ENCODE results near the gene FRMD4B. TPM values are rescaled to one million over a fixed set of nuclear protein-coding genes. Genes with fewer than 3 reads are reported as not detected.
"Not testable (repeated sequence)": the region's sequence is repeated elsewhere in the genome, so short reads cannot be mapped to it uniquely, and the experiment has no call there.

FRMD4B gene
- total RNA-seq, 1 donor from 2014 or later = 12.8 TPM

GRCh38 chr3:69292185-69292584 is 93.7 kb downstream of the FRMD4B start:
- ATAC-seq = no peak

DNA sequence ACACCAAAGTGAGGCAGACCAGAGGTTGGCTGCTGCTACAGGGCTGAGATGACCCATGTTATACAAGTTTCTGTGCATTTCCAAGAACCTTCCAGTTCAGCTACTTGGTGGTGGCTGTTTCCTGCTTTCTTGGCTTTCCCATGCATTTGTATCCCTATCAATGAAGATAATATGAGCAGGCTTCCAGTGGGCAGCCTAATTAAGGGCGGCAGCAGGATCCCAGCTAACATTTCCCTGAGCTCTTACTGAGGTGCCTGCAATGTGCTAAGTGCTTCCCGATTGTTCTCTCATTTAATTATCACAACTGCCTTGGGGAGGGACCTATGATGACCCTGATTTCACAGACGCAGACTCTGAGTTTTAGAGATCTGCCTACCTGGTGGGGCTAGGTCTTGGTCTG is 95.5 kb downstream of the FRMD4B start:
- DNase-seq (ENCODE audit: low spot score) (no peak), ATAC-seq (no peak)

More at GRCh38 chr3:69292185-69292584, 93.7 kb downstream of the FRMD4B start:
- no peak for DNase-seq (ENCODE audit: low spot score)

- no peak for DNase-seq (ENCODE audit: low spot score)
- no peak for ATAC-seq
Observed at GRCh38 chr3:69290006-69290405, 95.9 kb downstream of the FRMD4B start.

- ATAC-seq (no peak), DNase-seq (ENCODE audit: low spot score) (no peak)
Observed at GRCh38 chr3:69288161-69288895, 97.6 kb downstream of the FRMD4B start.

DNA sequence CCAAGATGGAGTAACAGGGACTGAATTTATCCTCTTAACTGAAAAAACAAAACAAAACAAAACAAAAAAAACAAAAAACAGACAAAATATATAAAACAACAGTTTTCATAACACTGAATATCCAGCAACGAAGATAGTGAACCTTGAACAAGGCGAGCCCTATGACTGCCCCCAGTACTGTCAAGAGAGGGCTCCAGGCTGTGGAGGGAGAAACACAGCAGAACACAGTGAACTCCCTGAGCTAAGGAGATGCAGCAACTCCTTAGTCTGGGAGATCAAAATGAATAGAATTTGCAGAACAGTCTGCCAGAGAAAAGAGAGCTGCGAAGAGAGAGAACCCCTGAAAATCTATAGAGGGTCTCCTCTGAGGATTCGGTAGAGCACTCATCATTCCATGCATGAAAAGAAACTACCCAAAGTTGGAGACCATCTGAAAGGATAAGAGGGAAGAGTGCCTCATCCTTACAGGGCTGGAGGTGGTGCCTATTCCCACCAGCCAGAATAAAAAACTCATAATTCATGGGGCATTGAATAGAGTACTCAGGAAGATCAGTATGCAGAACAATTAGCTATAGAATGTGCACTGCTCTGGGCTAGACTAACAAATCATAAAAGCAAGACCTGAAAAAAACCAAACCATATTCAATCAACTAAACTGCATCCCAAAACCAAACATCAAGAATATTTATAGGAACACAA is 101.8 kb downstream of the FRMD4B start:
- ATAC-seq = no peak
- DNase-seq (ENCODE audit: low spot score) = no peak

DNA sequence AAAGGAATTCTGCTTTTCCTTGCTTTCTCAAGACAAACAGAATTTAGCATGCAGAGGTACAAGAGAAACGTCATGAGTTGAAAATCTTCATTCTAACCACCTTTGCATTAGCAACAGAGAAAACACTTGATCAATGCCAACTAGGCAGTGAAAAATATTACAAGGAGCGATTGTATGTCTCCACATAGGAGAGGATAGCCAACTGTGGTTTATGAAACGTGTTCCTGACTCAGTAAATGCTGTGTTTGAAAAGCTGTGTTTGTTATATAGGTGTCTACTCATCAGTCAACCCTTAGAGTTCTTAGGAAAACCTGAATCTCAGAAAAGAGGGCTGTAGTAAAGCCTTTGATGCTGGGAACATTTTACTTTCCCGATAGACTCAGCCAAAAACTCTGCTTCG is 102.4 kb downstream of the FRMD4B start:
- ATAC-seq = no peak
- no peak for DNase-seq (ENCODE audit: low spot score)

- no peak for DNase-seq (ENCODE audit: low spot score)
- ATAC-seq = no peak
Observed at GRCh38 chr3:69282181-69282580, 103.7 kb downstream of the FRMD4B start.

- not testable (repeated sequence) for ATAC-seq; DNase-seq (ENCODE audit: low spot score)
Observed at GRCh38 chr3:69277403-69277802, 108.5 kb downstream of the FRMD4B start.

DNA sequence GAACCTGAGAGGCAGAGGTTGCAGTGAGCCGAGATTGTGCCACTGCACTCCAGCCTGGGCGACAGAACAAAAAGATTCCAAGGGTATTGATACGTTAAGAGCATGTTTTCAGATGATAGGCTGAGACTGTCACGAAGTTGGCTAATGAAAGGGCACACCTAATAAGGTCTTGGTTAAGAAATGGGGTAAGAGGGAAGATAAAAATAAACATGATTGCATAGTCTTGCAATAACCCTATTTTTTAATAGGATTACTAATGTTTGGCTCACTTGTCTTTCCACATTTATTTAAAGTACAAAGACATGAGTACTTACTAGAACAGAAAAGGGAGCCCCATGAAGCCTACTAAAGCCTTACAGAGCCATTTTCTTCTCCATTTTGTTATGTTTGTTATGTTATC is 109.0 kb downstream of the FRMD4B start:
- DNase-seq (ENCODE audit: low spot score) (no peak), ATAC-seq (no peak)

DNA sequence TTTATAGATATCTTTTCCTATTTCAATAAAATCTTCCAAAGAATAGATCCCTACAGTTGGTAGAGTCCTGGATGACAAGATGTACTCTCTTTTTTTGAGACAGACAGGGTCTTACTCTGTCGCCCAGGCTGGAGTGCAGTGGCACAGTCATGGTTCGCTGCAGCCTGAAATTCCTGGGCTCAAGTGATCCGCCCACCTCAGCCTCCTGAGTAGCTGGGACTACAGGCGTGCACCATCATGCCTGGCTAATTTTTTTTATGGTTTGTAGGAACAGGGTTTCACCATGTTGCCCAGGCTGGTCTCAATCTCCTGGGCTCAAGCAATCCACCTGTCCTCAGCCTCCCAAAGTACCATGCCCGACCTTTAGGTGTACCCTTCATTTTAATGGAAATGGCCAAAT is 109.7 kb downstream of the FRMD4B start:
- DNase-seq (ENCODE audit: low spot score); ATAC-seq: not testable (repeated sequence)

DNA sequence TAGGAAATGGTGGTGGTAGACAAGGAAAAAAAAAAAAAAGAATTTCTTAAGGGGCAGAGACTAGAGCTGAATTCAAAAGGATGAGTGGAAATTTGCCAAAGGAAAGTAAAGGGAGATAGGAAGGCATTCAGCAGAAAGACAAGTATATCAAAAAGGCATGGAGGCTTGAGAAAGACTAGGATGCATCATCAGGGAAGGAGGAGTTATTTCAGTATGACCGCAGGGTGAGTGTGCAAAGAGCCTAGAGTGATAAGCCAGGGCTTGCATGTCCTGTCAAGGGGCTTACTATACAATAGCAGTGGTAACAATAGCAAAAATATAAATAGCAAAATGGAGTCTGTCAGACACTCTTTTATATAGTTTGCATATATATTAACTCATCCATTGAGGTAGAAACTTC is 112.0 kb downstream of the FRMD4B start:
- ATAC-seq = no peak
- no peak for DNase-seq (ENCODE audit: low spot score)

DNA sequence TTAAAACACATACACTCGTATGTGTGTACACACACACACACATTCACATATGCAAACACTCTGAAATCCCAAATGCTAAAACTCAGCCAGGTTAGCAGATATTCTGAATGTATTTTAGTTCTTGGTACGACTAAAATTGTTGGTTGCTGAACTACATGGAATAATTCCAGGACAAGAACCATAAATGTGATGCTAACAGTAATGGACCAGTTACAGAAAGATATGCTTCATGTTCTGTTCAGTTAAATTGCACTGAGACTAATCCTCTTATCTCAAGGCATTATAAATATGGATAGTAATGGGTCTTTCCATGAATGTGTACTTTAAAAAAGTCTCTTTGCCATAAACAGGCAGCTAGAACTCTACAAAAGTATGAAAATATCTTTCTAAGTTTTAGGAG is 113.3 kb downstream of the FRMD4B start:
- DNase-seq (ENCODE audit: low spot score) (no peak), ATAC-seq (no peak)

GRCh38 chr3:69271098-69271497 is 114.8 kb downstream of the FRMD4B start:
- ATAC-seq = peak; percentile 81

GRCh38 chr3:69266585-69266984 is 119.3 kb downstream of the FRMD4B start:
- DNase-seq (ENCODE audit: low spot score) = no peak

More at GRCh38 chr3:69271098-69271497, 114.8 kb downstream of the FRMD4B start:
- no peak for DNase-seq (ENCODE audit: low spot score)

GRCh38 chr3:69266071-69266470 is 119.8 kb downstream of the FRMD4B start:
- not testable (repeated sequence) for ATAC-seq; DNase-seq (ENCODE audit: low spot score)

More at GRCh38 chr3:69266585-69266984, 119.3 kb downstream of the FRMD4B start:
- ATAC-seq = no peak

DNA sequence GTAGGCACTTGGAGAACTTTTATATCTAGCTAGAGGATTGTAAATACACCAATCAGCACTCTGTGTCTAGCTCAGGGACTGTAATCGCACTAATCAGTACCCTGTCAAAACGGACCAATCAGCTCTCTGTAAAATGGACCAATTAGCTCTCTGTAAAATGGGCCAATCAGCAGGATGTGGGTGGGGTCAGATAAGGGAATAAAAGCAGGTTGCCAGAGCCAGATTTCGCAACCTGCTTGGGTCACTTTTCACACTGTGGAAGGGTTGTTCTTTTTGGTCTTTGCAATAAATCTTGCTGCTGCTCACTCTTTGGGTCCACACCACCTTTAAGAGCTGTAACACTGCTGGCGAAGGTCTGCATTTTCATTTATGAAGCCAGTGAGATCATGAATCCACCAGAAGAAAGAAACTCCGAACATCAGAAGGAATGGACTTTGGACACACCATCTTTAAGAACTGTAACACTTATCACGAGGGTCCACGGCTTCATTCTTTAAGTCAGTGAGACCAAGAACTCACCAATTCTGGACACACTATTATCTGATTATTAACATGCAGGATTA is 125.0 kb downstream of the FRMD4B start:
- DNase-seq (ENCODE audit: low spot score) = not testable (repeated sequence)
- ATAC-seq = peak; percentile 41

GRCh38 chr3:69260216-69260787 is 125.6 kb downstream of the FRMD4B start:
- DNase-seq (ENCODE audit: low spot score) (no peak), ATAC-seq (no peak)

DNA sequence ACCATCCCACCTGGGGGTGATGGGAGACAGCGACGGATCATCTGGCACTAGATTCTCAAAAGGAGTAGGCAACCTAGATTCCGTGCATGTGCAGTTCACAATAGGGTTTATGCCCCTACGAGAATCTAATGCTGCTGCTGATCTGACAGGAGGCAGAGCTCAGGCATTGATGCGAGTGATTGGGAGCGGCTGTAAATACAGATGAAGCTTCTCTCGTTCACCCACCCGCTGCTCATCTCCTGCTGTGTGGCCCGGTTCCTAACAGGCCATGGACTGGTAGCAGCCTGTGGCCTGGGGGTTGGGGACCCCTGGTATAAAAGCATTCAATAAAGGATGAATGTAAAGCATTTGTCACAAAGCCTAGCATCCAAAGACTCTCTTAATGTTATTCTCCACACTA is 126.8 kb downstream of the FRMD4B start:
- ATAC-seq = no peak
- DNase-seq (ENCODE audit: low spot score) = no peak

DNA sequence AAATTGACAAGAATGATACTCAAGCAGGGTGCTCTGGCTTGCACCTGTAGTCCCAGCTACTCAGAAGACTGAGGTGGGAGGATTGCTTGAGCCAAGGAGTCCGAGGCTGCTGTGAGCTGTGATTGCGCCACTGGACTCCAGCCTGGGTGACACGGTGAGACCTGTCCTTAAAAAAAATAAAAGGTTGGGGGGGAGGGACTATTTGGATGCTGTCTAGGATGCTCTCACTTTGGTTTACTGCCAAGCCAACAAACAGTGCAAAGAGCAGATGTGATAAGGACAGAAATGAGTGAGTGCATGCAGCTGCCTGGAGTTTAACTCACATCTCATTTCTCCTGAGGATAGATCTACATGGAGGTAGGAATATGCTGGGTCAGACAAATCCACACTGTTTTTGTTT is 130.0 kb downstream of the FRMD4B start:
- ATAC-seq (peak; percentile 96), DNase-seq (ENCODE audit: low spot score) (peak; percentile 84)

DNA sequence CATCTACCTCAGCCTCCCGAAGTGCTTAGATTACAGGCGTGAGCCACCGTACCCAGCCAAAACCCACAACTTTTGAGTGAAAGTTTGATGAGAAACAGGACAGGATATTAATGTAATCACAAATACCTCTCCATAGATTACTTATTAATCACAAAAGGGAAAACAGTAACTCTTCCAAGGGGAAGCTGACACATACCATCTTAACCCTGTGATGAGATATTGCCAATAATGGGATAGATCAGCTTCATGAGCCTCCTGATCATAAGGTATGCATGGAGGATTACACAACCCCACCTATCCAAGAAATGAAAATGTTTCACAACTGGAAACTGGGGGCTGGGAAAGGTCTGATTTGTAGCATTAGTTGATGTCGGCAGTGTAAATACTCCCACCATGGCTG is 131.5 kb downstream of the FRMD4B start:
- DNase-seq (ENCODE audit: low spot score) (no peak), ATAC-seq (no peak)

GRCh38 chr3:69252631-69253030 is 133.3 kb downstream of the FRMD4B start:
- ATAC-seq (no peak), DNase-seq (ENCODE audit: low spot score) (no peak)

DNA sequence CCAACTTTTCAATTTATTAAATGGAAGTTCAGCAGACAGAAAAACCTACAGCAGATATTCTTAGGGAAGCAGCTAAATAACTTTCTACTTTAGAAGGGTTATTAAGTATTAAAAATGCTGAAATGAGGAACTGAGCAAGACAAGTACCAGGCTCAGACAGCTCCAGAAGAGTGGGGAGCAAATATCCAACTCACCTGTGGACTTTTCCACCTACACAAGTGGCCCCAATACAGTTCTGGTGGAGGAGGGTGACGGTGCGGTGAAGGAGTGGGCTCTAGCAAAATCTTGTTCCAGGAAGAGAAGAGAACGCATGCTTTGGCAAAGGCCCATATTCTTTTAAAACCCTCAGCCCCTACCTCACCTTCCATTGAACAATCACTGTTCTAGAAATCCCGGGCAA is 133.7 kb downstream of the FRMD4B start:
- no peak for DNase-seq (ENCODE audit: low spot score)
- no peak for ATAC-seq
